B cell (primary cell): ENCODE results near the gene ZCCHC24. TPM values are rescaled to one million over a fixed set of nuclear protein-coding genes. Genes with fewer than 3 reads are reported as not detected.
A peak's percentile ranks its signal among the peaks of the same experiment; 100 is the strongest.

Source experiments
- ATAC-seq: fragments of 200-7000 bp; cut with Tn5 transposase; one replicate; pipeline ENCODE4 v1.10.0; 2021; ENCODE audit warnings: low read depth, mild to moderate bottlenecking, moderate number of reproducible peaks, moderate library complexity
- CTCF ChIA-PET: fragments of 350-600 bp; sonication (Branson Sonifier 250); formaldehyde crosslinking; loops from one replicate; lab custom pipeline; 2021; ENCODE audit warnings: antibody characterized with exemption, inconsistent platforms; lab: Charles Lee
- POLR2A ChIA-PET: fragments of 350-600 bp; sonication (Branson Sonifier 250); formaldehyde crosslinking; loops from one replicate; lab custom pipeline; 2021; ENCODE audit warnings: antibody characterized with exemption; lab: Charles Lee
- DNase-seq: peaks from one replicate; pipeline ENCODE4 v3.0.0; 2013
- H2AFZ ChIP-seq: 2 replicates; pipeline ENCODE4 v1.6.1; 2012; ENCODE audit warnings: mild to moderate bottlenecking, low read depth, low read length; ENCODE audit not compliant: insufficient read depth, poor library complexity, severe bottlenecking
- H3K27ac ChIP-seq, 2 donors: 1 replicate in 1 of 2; 2 replicates in 1 of 2; pipeline ENCODE4 v1.5.1; 2012 to 2013; ENCODE audit warnings: low read length in 2 of 2, mild to moderate bottlenecking in 2 of 2, moderate library complexity in 1 of 2
- H3K27me3 ChIP-seq, 4 experiments: fragments of 200-600 bp in 1 of 4; sonication (generic) in 1 of 4; replicated peaks in 1 of 4; 1 replicate in 2 of 4; 2 replicates in 2 of 4; pipeline versions ENCODE4 v1.6.1 to v1.7.0; 2013 to 2016; ENCODE audit warnings: low read length in 3 of 4, mild to moderate bottlenecking in 2 of 4, mixed read lengths in 1 of 4, moderate library complexity in 1 of 4; ENCODE audit not compliant: insufficient read depth in 4 of 4, control insufficient read depth in 3 of 4; ENCODE audit errors: control extremely low read depth in 1 of 4
- H3K36me3 ChIP-seq, 2 experiments: replicated peaks in 1 of 2; 1 replicate in 1 of 2; 2 replicates in 1 of 2; pipeline versions ENCODE4 v1.6.1 to v1.7.1; 2013; ENCODE audit warnings: low read length in 1 of 2; ENCODE audit not compliant: insufficient read depth in 2 of 2, control insufficient read depth in 1 of 2; ENCODE audit errors: control extremely low read depth in 1 of 2, extremely low read depth in 1 of 2
- H3K4me1 ChIP-seq, 2 donors: fragments of 200-600 bp in 1 of 2; sonication (generic) in 1 of 2; 1 replicate in 1 of 2; 2 replicates in 1 of 2; pipeline versions ENCODE4 v1.5.1 to v1.6.1; 2013 to 2017; ENCODE audit warnings: low read length in 2 of 2; ENCODE audit not compliant: control insufficient read depth in 2 of 2, insufficient read depth in 2 of 2
- H3K4me2 ChIP-seq: replicated peaks from 2 replicates; pipeline ENCODE3; 2012; ENCODE audit warnings: mild to moderate bottlenecking, low read depth, low read length; ENCODE audit not compliant: poor library complexity, severe bottlenecking
- H3K4me3 ChIP-seq, 5 experiments: fragments of 200-600 bp in 1 of 5; sonication (generic) in 1 of 5; 1 replicate in 3 of 5; 2 replicates in 2 of 5; pipeline versions ENCODE4 v1.5.1 to v1.7.0; 2011 to 2016; ENCODE audit warnings: low read length in 4 of 5, mild to moderate bottlenecking in 4 of 5, low read depth in 2 of 5, control low read depth in 1 of 5, moderate library complexity in 1 of 5; ENCODE audit not compliant: insufficient read depth in 1 of 5; ENCODE audit errors: control extremely low read depth in 1 of 5, extremely low read depth in 1 of 5
- H3K79me2 ChIP-seq: fragments of 200-600 bp; sonication (generic); one replicate; pipeline ENCODE4 v1.6.0; 2016; ENCODE audit warnings: low read length; ENCODE audit not compliant: control insufficient read depth, insufficient read depth
- H3K9ac ChIP-seq: fragments of 200-600 bp; sonication (generic); 2 replicates; pipeline ENCODE4 v1.6.1; 2017; ENCODE audit warnings: mild to moderate bottlenecking, low read length, moderate library complexity
- H3K9me3 ChIP-seq, 3 donors: one replicate each; pipeline versions ENCODE4 v1.6.1 to v1.7.1; 2013; ENCODE audit warnings: low read length in 2 of 3; ENCODE audit not compliant: control insufficient read depth in 2 of 3, insufficient read depth in 1 of 3; ENCODE audit errors: control extremely low read depth in 1 of 3
- H4K20me1 ChIP-seq: 2 replicates; pipeline ENCODE4 v1.6.0; 2012; ENCODE audit warnings: mild to moderate bottlenecking, low read length; ENCODE audit not compliant: insufficient read depth, control insufficient read depth, poor library complexity, severe bottlenecking
- H3K27ac Mint-ChIP-seq: one replicate; pipeline ENCODE4 v1.8.0; 2021; ENCODE audit warnings: mixed read lengths
- H3K27me3 Mint-ChIP-seq: one replicate; pipeline ENCODE4 v1.8.0; 2021; ENCODE audit warnings: mixed read lengths
- H3K4me1 Mint-ChIP-seq: one replicate; pipeline ENCODE4 v1.8.0; 2021; ENCODE audit warnings: mixed read lengths
- H3K4me3 Mint-ChIP-seq: one replicate; pipeline ENCODE4 v1.8.0; 2021; ENCODE audit warnings: mixed read lengths
- H3K9me3 Mint-ChIP-seq: one replicate; pipeline ENCODE4 v1.8.0; 2022; ENCODE audit warnings: mixed read lengths; ENCODE audit not compliant: insufficient read depth
- CTCF ChIP-seq: fragments of 200-600 bp; IDR thresholded peaks from one replicate; pipeline ENCODE4 v1.8.0; 2022; ENCODE audit warnings: antibody characterized with exemption, mild to moderate bottlenecking
- EZH2 ChIP-seq: IDR thresholded peaks from 2 replicates; pipeline ENCODE4 v1.6.1; 2012; ENCODE audit warnings: borderline replicate concordance, low read depth, mild to moderate bottlenecking, moderate library complexity, low read length; ENCODE audit not compliant: insufficient read depth, poor library complexity, severe bottlenecking
- WGBS: methylation state at CpG from one replicate; pipeline ENCODE4 v1.1.5; 2013; ENCODE audit warnings: missing lambda C conversion rate; ENCODE audit not compliant: insufficient coverage; 5-methylcytosine and 5-hydroxymethylcytosine counted together
- intact Hi-C: fragments of 100-400 bp; cut with micrococcal nuclease; formaldehyde crosslinking; loops from one replicate; pipeline ENCODE4 v1.10.0; 2022
- polyA minus RNA-seq: library from RNA; depleted of rRNA, polyadenylated mRNA; stranded (reverse); fragments of >200 nt; gene quantifications from 2 replicates; pipeline ENCODE4 v1.2.3, GENCODE V29; 2012
- polyA plus RNA-seq: library from polyadenylated mRNA; depleted of rRNA; stranded (reverse); fragments of >200 nt; gene quantifications from 2 replicates; pipeline ENCODE4 v1.2.3, GENCODE V29; 2012
- total RNA-seq, 2 donors: library from RNA; stranded (reverse); fragments of 120-200 nt in 1 of 2; gene quantifications; 1 replicate in 1 of 2; 2 replicates in 1 of 2; pipeline versions ENCODE4 v1.2.3 to v1.2.4, GENCODE V29; 2013 to 2022

ZCCHC24 gene
- 2.1 and 2.3 TPM in 2 replicates for total RNA-seq
- 1.4 TPM for total RNA-seq (2013)
- 0.34 and 0.48 TPM in 2 replicates for polyA plus RNA-seq
- polyA minus RNA-seq: 0.94 and 1.2 TPM in 2 replicates

- no peaks in the 10 kb centered on the region for H3K9me3 Mint-ChIP-seq
- H3K4me1 ChIP-seq: peaks cover 18 to 29% of the 10 kb centered on the region in 2 donors
- TF ChIP-seq CTCF (no peak), EZH2 (no peak)
- H3K4me1 Mint-ChIP-seq: peaks cover 26% of the 10 kb centered on the region
- no peak within 1 kb of the TSS for H3K27ac ChIP-seq
- CTCF ChIA-PET: interaction anchor here (0.5 to 2.5 kb wide), 2 partner anchors 21 to 71 kb away, joined by 4 to 19 read pairs; no protein-coding TSS in a partner anchor
- H2AFZ ChIP-seq: peak within 1 kb of the TSS; percentile 77
- peak within 1 kb of the TSS; percentile 44 to 73 (median 65) for H3K4me3 ChIP-seq
- WGBS: under 1% methylated on average over 86 of the region's 95 CpGs
- DNase-seq (peak; percentile 97), ATAC-seq (peak; percentile 91)
- peak within 1 kb of the TSS; percentile 94 for H3K4me3 Mint-ChIP-seq
- peaks cover 0 to 2% (median 0%) of the 10 kb centered on the region in 3 donors for H3K9me3 ChIP-seq
- POLR2A ChIA-PET: interaction anchor here (0.6 to 1.2 kb wide), 5 partner anchors 50 to 377 kb away, joined by 3 to 6 read pairs (median 4); partner anchors contain the start of gene ZMIZ1
- H3K4me2 ChIP-seq: peak within 1 kb of the TSS; percentile 93
- no peaks in the 10 kb centered on the region for H3K36me3 ChIP-seq
- peak within 1 kb of the TSS; percentile 71 for H3K9ac ChIP-seq
- H3K79me2 ChIP-seq: no peaks in the 10 kb centered on the region
- peaks cover 7% of the 10 kb centered on the region for H4K20me1 ChIP-seq
- intact Hi-C loops: loop anchor here (1.0 to 10.0 kb wide), 6 partner anchors 61 to 759 kb away; partner anchors contain the start of genes ANXA11 and ZMIZ1
- H3K27ac Mint-ChIP-seq: peak within 1 kb of the TSS; percentile 86
- no peaks in the 10 kb centered on the region for H3K27me3 Mint-ChIP-seq
- peaks cover 0 to 12% (median 5%) of the 10 kb centered on the region in 4 experiments for H3K27me3 ChIP-seq
These were observed at the start of gene ZCCHC24 for GRCh38 chr10:79445161-79445976. Gene ZCCHC24 (minus strand): TSS chr10:79445624. CDS start chr10:79445440, 184 bp downstream.
